HepG2 (cell line): ENCODE results near the gene MTF2. TPM values are rescaled to one million over a fixed set of nuclear protein-coding genes. Genes with fewer than 3 reads are reported as not detected.

Experiments used
- CBX5 ChIP-seq: sonication (generic); formaldehyde crosslinking; IDR thresholded peaks from 2 replicates; pipeline ENCODE4 v1.4.0; 2020; ENCODE audit warnings: missing genetic modification reagents, borderline replicate concordance
- CENPX ChIP-seq: sonication (generic); formaldehyde crosslinking; IDR thresholded peaks from 2 replicates; pipeline ENCODE4 v1.9.0; 2021; ENCODE audit warnings: mild to moderate bottlenecking, missing genetic modification reagents, moderate library complexity
- RARG ChIP-seq: sonication (generic); formaldehyde crosslinking; IDR thresholded peaks from 2 replicates; pipeline ENCODE4 v1.4.0; 2020; ENCODE audit warnings: low read depth, mild to moderate bottlenecking, missing genetic modification reagents
- RNF2 ChIP-seq: fragments of 450-650 bp; conservative IDR thresholded peaks from 2 replicates; pipeline ENCODE4 v1.6.1; 2016; ENCODE audit warnings: low read depth
- SOX6 ChIP-seq, 2 experiments: fragments of 450-650 bp in 1 of 2; sonication (generic) in 1 of 2; formaldehyde crosslinking in 1 of 2; IDR thresholded peaks; 2 replicates each; pipeline versions ENCODE4 v1.4.0 to v1.6.1; 2017 to 2020; ENCODE audit warnings: antibody characterized with exemption in 1 of 2, mild to moderate bottlenecking in 1 of 2, missing genetic modification reagents in 1 of 2
- SRSF9 ChIP-seq: fragments of 200-400 bp; formaldehyde crosslinking; IDR thresholded peaks from 2 replicates; pipeline ENCODE4 v1.6.1; 2018; ENCODE audit warnings: borderline replicate concordance, mild to moderate bottlenecking, low read depth, low read length; ENCODE audit not compliant: insufficient read depth, poor library complexity, severe bottlenecking
- ZFP82 ChIP-seq: sonication (generic); formaldehyde crosslinking; IDR thresholded peaks from 2 replicates; pipeline ENCODE4 v1.5.1; 2020; ENCODE audit warnings: mild to moderate bottlenecking, missing genetic modification reagents, borderline replicate concordance
- ZNF275 ChIP-seq: sonication (generic); formaldehyde crosslinking; IDR thresholded peaks from 2 replicates; pipeline ENCODE4 v1.8.0; 2022; ENCODE audit warnings: missing genetic modification reagents, mild to moderate bottlenecking, inconsistent platforms, borderline replicate concordance
- ZNF280D ChIP-seq: sonication (generic); formaldehyde crosslinking; IDR thresholded peaks from 2 replicates; pipeline ENCODE4 v1.5.1; 2020; ENCODE audit warnings: mild to moderate bottlenecking, missing genetic modification reagents
- ZNF350 ChIP-seq: sonication (generic); formaldehyde crosslinking; IDR thresholded peaks from 2 replicates; pipeline ENCODE4 v1.4.0; 2020; ENCODE audit warnings: mild to moderate bottlenecking, low read depth, missing genetic modification reagents, borderline replicate concordance
- ZNF512B ChIP-seq: sonication (generic); formaldehyde crosslinking; IDR thresholded peaks from 2 replicates; pipeline ENCODE4 v1.5.1; 2020; ENCODE audit warnings: missing genetic modification reagents, mild to moderate bottlenecking, borderline replicate concordance
- ZNF543 ChIP-seq: sonication (generic); formaldehyde crosslinking; IDR thresholded peaks from 2 replicates; pipeline ENCODE4 v1.4.0; 2020; ENCODE audit warnings: mild to moderate bottlenecking, missing genetic modification reagents
- ZNF580 ChIP-seq: IDR thresholded peaks from 2 replicates; pipeline ENCODE4 v1.6.1; 2016; ENCODE audit warnings: low read depth, borderline replicate concordance
- ZNF687 ChIP-seq: sonication (generic); formaldehyde crosslinking; IDR thresholded peaks from 2 replicates; pipeline ENCODE4 v1.5.1; 2020; ENCODE audit warnings: mild to moderate bottlenecking, missing genetic modification reagents, moderate library complexity
- polyA plus RNA-seq, 8 experiments: library from polyadenylated mRNA; depleted of rRNA in 3 of 8; stranded (reverse) in 7 of 8; unstranded in 1 of 8; fragments of >200 nt; fragmentation: Illumina TruSeq in 4 of 8; extraction: Trizol in 4 of 8; gene quantifications; 2 replicates each; pipeline versions ENCODE4 v1.2.1 to v1.2.3, GENCODE V29; 2011 to 2016; ENCODE audit warnings: low read depth in 4 of 8, missing spikeins in 1 of 8, mixed read lengths in 1 of 8; ENCODE audit not compliant: insufficient read depth in 1 of 8
- total RNA-seq, 5 experiments: library from RNA; depleted of rRNA; stranded (reverse); fragments of >200 nt; fragmentation: Illumina TruSeq; extraction: Trizol; gene quantifications; 2 replicates each; pipeline ENCODE4 v1.2.3, GENCODE V29; 2016; ENCODE audit warnings: low read depth in 1 of 5

MTF2 gene
- total and polyA plus RNA-seq, 2 of the 13 experiments (the other 11 are each of a cell fraction or from before 2014, with no cell fraction given): 48.7 to 53.9 TPM

- TF ChIP-seq ZNF687 (peak; percentile 98), ZNF275 (CRISPR knock-in tag) (peak; percentile 96), SOX6 (IDR thresholded peaks at IDR 0.05) (no peak), SOX6 (CRISPR knock-in tag; IDR thresholded peaks at IDR 0.05) (peak; percentile 44), SRSF9 (no peak), ZNF543 (CRISPR knock-in tag) (peak; percentile 64; the same call in 1 of the 2 replicates), CENPX (CRISPR knock-in tag) (no peak), RARG (CRISPR knock-in tag) (peak; percentile 95), ZNF350 (CRISPR knock-in tag) (peak; percentile 85), CBX5 (CRISPR knock-in tag) (no peak; the same call in 1 of the 2 replicates), ZFP82 (CRISPR knock-in tag) (no peak), ZNF512B (0 out of 2 replicates have a peak, but pooled peaks have one; percentile 55), RNF2 (peak; percentile 55; the same call in 1 of the 2 replicates), ZNF580 (CRISPR knock-in tag) (peak; percentile 90; the same call in 1 of the 2 replicates), ZNF280D (peak; percentile 83)
Measured at GRCh38 chr1:93179886-93180722, 101.0 kb downstream of the MTF2 start, which contains the start of gene TMED5 (continued).
